CD4-positive, alpha-beta T cell treated with Interleukin-17A for 4 hours (primary cell): ENCODE measurements around the gene NET1.
A peak's percentile ranks its signal among the peaks of the same experiment; 100 is the strongest.
"Not testable (repeated sequence)": the region's sequence is repeated elsewhere in the genome, so short reads cannot be mapped to it uniquely, and the experiment has no call there.

Source experiments
- DNase-seq: peaks from one replicate; pipeline ENCODE4 v3.0.0-alpha.2; 2020; ENCODE audit warnings: mixed read lengths

The NET1 gene

DNA sequence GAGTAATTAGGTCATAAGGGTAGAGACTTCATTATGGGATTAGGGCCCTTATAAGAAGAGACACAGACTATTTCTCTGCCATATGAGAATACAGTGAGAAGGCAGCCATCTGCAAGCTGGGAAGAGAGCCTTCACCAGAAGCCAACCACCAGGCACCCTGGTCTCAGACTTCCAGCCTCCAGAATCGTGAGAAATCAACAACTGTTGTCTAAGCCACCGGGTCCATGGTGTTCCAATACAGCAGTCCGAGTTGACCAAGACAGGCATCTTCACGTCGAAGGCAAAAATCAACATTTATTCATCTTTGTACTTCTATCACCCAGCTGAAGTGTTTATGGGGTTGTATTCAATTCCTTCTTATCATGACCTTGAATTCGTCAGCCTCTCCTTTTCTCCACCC, 13.0 kb upstream of the NET1 start:
- DNase-seq: no peak

DNA sequence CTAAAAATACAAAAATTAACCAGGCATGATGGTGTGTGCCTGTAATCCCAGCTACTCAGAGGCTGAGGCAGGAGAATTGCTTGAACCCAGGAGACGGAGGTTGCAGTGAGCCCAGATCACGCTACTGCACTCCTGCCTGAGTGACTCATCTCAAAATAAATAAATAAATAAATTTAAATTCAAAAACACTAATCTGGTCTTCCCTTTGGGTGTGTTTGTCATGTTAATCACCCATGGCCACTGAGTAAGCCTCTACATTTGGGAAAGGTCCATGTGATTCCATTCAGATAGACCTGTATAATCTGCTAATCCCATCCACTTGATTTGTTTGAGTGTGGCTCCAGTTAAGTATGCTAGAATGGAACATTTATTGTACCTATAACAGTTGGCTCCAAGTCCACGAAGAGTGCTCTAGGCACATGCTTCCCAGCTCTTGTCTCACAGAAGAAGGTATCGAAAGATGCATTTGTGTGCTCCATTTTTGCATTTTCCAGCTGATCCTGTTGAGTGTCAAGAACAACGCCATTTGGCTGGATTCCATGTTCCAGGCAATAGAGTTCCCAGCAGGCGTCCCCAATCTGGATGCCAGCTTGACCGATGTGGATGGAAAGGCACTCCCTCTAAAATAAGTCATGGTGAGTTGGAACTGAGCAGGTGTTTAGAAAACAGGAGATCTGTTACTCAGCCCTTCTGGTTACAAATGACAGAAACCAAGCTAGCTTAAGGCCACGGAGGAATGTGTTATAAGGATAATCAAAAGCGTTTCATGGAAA, 11.7 kb upstream of the NET1 start:
- DNase-seq: no peak

DNA sequence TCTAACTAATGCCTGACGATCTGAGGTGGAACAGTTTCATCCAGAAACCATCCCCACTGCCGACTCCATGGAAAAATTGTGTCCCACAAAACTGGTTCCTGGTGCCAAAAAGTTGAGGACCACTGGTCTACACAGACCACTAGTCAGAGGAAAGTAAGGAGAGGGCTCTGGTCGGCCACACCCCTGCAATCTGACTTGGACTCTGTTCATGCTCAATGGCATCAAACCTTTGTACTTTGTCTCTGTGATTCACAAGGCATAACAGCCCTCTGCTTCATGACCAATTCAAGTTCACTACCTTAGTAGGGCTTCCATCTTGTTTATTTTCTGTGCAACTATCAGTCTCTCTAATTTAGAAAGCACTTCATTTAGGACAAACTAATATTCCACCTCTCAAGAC, 9.6 kb upstream of the NET1 start:
- DNase-seq: no peak

DNA sequence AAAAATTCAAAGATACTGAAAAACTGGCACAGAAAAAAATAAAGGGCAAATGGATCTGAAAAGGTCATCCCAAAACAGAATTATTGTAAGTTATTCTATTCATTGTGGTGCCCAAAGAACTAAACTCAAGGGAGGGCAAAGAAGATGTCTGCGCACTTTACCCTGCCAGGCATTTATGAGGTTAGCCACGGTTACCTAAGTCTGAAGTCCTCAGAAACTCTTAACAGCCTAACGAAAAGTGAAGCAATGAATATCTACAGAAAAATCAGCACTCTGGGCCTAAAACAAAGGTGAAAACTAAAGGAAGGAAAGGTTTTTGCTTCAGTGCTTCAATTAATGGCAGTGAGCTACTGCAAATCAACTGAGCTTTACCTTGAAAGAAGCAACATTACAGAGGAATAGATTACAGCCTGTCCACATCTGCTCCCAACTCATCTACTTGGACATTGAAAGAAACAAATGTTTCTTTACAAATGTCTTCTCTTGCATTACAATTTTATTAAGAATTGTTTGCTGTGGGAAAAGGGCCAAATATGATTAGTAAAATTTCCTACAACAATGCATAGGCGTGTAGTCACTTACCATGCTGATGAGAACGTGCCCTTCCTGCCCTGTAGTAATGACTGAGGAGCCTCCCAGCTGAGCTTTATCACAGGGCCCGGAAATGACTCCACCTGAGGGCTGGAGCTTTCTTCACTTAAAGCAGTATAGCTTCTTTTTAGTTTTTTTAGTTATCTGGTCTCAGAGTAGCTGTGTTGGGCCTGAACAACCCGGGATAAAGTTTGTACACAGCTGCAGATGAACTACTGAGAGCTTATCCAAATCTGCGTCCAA, 7.9 kb upstream of the NET1 start, which contains the start of gene TUBAL3:
Gene TUBAL3, minus strand, starts transcription at position 621 of the 834 bp plus-strand sequence. Its CDS starts 36 bp downstream, at position 585.
- DNase-seq: no peak

DNA sequence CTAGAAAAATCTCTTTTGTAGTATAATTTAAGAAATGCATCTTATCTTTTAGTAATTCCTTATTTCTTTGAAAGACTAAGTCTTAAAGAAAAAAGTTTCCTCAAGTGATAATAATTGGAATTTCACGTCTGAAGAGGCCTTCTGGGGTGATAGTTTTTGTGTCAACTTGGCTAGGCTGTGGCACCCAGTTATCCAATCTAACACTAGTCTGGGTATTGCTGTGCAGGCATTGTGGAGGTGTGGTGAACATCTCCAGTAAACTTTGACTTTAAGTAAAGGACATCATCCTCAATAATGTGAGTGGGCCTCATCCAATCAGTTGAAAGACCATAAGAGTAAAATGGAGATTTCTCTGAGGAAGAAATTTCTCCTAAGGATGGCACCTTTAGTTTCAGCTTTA, 5.4 kb upstream of the NET1 start:
- DNase-seq: no peak

DNA sequence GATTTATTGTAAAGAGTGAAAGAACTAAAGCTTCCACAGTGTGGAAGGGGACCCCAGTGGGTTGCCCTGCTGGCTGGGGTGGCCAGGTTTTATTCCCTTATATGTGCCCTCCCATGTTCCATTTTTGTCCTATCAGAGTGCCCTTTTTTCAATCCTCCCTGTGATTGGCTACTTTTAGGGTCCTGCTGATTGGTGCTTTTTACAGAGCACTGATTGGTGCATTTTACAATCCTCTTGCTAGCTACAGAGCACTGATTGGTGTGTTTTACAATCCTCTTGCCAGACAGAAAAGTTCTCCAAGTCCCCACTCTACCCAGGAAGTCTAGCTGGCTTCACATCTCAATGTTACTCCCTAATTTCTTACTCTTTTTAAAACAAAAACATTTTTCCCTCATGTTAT, 1.6 kb upstream of the NET1 start:
- DNase-seq: not testable (repeated sequence)

DNA sequence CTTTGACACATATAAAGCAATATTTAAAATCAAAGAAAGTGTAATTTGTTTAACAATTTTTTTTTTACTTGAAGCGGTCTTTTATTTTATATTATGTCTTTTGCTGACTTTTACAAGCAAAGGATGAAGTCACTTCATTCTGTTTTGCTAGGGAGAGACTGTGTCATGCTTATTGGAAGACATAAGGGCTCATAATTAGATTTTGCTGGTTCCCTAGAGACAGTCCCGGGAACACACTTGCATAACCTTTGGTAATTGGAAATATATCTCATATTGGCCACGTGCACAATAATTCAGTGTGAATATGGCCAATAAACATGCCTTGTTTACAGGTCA, 448 bp upstream of the NET1 start:
- DNase-seq: no peak

DNA sequence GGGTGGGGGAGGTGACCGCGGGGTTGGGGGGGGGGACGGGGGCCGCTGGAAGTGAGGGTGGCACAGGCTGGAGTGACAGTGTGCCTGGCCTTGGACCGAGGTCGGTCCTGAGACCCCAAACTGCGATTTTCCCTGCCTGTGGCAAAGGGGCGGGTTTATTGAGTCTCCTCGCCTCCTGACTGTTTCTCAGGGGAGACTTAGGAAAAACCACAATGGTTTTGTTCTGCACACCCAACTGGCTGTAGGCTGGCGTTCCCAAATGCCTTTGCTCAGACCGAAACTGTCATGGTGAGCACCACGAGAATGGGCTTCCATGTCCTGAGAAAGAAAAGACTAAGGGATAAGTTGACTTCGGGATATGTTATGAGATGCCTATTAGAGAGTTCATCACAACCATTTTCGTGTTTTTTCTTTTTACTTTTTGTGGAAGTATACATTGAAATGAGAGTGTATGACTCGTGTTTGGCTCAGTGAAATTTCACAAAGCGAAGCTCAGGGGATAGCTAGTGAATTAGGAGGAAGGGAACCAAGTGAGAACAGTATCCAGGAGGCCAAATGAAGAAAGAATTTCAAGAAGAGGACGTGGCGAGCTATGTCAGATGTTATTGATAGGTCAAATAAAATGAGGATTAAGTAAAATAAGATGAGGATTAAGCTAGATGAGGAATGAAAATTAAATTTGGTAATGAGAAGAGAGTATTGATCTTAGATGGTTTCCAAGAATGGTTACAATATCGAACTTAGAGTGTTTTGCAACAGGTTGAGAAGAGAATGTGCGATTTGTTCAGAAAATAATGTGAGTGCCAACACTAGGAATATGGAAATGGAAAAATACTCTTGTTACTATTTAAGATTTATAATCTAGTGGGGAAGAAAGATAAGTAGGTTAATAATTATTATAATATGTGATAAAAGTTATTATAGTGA, 918 bp downstream of the NET1 start:
- no peak for DNase-seq

DNA sequence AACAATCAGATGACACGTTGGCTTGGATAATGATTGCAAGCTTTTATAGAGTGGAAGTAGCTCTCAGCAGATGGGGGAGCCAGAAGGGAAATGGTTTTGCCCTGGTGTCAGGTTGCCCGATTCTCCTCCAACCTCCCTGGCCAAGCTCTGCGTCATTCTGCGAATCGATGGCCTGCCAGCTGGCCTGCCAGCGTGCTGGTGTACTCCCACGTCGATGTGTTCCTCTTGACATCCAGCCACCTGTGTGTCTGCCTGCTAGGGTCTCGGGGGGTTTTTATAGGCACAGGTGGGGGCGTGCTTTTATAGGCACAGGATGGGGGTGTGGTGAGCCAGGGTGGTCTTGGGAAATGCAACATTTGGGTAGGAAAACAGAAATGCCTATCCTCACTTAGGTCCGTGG, 4.6 kb downstream of the NET1 start:
- no peak for DNase-seq

DNA sequence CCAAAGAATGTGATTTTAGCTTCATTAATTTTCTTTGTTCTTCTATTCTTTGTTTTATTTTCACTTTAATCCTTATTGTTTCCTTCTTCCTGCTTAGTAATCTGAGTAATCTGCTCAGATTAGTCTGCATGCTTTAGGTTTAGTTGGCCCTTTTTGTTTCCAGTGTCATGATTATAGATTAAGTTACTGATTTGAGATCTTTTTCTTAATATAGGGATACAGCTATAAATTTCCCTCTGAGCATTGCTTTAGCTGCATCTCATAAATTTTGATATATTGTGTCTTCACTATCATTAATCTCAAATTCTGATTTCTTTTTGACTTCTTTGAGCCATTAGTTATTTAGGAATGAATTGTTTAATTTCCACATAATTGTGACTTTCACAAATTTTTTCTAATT, 6.2 kb downstream of the NET1 start:
- DNase-seq: no peak

DNA sequence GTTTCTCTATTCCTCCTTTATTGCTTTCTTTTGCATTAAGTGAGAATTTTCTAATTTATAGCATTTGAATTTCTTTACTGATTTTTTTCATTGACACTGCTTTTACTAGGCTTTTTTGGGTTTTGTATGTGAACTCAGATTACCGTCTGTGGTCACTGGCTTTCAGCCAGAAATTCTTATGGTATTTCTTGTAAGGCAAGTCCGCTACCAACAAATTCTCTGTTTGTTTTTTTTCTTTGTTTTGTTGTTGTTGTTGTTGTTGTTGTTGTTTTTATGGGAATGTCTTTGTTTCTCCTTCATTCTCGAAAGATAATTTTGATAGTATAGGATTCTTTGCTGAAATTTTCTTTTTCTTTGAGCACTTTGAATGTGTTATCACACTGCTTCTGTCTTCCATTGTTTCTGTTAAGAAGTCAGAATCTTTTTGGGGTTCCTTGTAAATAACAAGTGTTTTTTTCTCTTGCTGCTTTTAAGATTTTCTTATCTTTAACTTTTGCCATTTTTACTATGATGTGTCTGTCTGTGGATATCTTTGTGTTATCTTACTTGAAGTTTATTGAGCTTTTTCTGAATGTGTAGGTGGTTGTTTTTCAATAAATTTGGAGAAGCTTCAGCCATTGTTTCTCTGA, 7.2 kb downstream of the NET1 start:
- DNase-seq: no peak

DNA sequence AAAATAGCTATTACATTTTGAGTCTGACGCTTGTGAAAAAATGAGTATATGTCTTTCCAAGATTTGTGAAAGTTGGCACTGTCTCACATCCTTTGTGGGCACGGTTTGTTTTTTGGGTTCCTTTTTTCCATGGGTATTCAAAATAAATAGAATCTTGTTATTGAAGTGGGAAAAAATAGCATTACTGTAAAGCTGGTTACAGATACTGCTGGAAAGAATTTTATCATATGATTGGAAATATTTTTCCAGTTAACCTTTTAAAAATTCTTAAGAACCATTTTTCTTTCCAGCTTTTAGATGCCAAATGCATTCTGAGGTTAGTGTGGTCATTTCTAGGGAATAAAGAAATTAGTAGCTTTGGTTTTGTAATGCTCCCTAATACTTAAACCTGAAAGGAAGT, 11.4 kb downstream of the NET1 start:
- no peak for DNase-seq

DNA sequence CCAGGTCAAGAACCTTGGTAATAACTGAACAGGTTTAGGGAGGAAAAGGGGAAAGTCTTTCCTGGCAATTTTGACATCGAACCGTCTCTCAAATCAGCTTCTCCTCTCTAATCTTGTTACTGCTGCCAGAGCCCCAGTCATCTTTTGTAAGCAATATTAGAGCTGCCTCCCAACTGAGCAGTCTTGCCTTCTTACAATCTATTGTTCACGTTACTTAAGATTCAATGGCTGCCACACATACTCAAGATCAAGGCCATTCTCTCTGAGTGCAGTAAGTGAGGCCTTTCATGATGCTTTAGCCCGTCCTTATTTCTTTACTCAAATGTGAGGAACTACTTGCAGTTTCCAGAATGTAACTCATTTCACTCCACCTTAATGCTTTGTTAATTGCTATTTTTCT, 12.4 kb downstream of the NET1 start:
- no peak for DNase-seq

DNA sequence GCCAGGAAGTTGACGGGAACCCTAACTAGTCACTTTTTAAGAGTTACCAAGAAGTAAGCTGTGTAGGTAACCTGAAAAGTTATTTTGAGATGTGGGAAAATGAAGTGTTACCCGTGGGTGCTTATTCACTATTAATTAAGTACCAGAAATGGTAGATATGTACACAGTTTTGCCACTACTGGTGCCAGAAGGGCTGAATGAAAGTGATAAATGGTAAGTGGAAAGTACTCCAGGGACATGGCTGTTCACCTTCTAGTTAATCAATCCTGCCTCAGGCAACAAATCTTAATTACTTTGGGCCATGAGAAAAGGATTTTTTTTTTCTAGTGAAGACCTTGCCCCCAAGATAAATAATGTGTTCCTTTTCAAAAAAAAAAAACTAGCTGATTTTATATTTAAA, 15.8 kb downstream of the NET1 start:
- DNase-seq: no peak

DNA sequence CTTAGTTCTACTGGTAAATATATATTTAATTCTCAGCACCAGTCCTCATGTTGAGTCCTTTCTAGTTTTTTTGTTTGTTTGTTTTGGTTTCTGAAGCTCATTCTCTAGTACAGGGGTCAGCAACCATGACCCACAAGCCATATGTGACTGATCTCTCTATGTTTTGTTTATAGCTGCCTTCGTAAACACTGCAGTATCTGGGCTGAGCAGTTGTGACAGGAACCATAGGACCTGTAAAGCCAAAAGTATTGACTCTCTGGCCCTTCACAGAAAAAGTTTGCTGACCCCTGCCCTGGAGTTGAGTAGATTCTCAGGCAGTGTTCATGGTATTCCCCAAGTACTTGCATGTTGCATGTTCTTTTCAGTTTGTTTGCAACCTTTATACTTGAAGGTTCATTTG, 20.8 kb downstream of the NET1 start:
- DNase-seq: no peak

DNA sequence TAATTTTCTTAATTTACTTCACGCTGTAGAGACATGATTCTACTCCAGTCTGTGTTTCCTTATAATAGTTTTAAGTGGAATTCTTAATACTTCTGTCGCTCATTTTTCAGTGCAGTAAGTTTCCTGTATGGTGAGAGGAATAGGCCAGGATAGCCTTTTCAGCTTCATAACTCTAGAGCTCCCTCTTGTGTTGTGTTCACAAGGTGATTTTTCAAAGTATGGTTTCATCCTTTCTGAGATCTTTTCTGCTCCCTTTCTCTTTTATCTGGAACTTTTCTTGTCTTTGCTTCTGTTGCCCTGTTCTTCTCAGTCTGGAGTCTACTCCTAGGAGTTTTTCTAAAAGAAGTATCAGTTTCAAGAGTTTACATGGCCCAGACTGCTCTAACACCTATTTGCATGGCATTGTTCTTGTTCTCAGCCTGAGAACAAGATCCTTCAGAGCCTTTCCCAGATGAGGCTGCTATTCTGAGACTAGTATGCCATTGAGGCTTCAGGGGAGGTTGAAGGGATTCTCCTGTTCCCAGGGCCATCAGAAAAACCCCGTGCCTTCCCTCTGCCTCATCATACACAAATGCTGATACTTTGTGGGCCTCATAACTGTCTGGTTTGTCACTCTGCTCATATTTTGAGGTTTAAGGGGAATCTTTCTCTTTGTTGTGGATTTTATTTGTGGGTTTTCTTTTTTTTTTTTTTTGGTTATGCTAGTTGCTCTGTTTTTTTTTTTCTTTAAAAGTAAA, 21.8 kb downstream of the NET1 start:
- DNase-seq: no peak

DNA sequence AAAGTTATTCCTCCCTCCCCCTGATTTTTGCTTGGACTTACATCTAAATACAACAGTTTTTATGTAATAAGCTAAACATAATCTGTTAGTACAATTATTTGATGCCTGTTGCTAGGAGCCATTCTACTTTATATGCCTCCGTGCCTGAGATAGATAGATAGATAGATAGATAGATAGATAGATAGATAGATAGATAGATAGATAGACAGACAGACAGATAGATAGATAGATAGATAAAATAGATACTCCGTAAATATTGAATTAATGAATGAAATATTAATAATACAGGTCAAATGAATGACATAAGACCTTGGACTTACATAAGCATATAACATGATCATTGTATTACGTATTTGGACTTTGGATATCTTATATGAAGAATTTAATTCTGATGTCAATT, 23.0 kb downstream of the NET1 start:
- no peak for DNase-seq

DNA sequence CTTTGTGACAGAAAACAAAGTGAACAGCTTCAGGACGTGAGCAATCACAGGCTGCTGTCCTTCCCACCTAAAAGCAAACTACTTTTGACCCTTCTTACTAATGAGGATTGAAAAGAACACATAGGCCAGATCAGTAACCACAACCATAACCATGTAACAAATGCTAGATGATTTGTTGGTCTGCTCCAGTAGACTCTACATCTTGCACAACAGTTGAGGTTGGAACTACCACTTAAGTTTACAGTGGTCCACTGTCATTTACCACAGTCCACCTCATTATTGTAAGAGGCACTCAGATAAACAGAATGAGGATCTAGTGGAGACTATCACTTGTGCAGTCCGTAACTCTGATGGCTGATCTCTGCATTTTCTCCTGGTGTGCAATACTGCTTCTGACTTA, 27.8 kb downstream of the NET1 start:
- no peak for DNase-seq

DNA sequence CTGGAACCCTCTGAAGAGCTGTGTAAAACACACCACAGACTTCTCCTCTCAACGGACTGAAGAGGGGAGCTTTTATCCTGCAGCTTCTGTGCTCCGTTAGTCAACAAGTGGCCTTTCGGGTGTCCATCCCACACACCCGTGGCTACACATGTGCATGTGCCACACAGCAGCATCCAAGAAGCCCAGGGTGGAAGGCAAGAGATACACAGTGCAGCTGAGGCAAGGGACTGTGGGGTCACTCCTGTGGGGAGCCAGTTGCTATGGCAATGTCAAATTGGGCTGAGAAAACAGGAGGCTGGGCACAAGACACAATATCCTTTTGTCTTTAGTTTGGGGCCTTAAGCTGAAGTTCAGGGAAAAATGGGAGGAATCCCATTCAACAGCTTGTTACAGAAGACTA, 28.7 kb downstream of the NET1 start:
- DNase-seq: no peak

DNA sequence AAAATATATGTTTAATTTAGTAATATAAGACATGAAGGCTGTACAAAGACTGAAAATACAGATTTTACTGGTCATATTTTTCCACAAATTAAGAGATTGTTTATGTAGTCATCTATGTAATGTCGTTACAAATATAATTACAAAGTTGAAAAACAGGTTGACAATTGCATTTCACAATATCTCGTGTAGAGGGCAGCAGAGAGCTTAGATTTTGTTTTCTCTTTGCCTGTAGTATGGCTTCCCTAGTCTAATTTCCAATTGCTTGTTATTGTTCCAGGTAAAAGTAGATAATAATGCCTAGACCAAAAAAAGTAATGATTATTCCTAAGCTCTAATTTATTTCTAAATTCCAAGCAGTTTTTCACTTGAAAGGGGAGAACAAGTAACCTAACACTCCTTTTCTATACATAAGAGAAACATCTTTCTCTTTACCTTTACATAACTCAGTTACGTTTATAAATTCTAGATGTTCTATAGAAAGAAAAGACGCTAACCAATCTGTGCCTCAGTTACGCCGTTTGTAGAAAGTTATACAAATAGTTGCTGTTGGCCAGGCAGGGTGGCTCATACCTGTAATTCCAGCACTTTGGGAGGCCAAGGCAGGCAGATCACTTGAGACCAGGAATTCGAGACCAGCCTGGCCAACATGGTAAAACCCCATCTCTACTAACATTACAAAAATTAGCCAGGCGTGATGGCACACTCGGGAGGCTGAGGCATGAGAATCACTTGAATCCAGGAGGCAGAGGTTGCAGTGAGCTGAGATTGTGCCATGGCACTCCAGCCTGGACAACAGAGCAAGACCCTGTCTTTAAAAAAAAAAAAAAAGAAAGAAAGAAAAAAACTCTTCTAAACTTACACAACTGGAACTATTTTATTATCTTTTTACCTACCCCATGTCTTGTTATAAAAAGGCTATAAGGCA, 30.0 kb downstream of the NET1 start:
- peak; percentile 63 for DNase-seq

DNA sequence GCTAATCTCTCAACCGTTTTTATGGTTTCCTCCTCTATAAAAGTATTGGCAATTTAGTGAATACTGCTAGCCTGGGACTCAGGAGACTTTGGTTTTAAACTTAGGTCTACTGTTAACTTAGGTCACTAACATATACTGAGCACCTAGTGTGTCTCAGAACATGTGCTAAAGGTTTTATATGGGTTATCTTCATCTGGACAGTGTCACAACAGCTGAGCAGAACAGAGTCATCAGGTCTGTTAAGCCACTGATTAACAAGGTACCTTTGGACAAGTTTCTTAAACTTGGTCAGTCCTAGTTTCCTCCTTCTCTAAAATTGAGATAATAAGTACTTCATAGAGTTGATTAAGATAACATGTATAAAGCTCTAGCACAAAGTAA, 30.6 kb downstream of the NET1 start:
- no peak for DNase-seq
